Esophagus squamous epithelium (tissue), 5 donors: Measurements from ENCODE around the gene OR2V2. TPM values are rescaled to one million over a fixed set of nuclear protein-coding genes. Genes with fewer than 3 reads are reported as not detected.

ENCODE experiments used
- DNase-seq: peaks from one replicate; lab custom pipeline; 2025; lab: John Stamatoyannopoulos, UW
- H3K27ac ChIP-seq, 4 donors: fragments of 200-600 bp; sonication (generic); one replicate each; pipeline ENCODE4 v1.5.1; 2016 to 2019; ENCODE audit warnings: mild to moderate bottlenecking in 1 of 4
- H3K27me3 ChIP-seq, 4 donors: fragments of 200-600 bp; sonication (generic); 1 replicate in 3 of 4; 2 replicates in 1 of 4; pipeline versions ENCODE4 v1.5.1 to v1.6.0; 2017 to 2021; ENCODE audit warnings: antibody characterized with exemption in 1 of 4
- H3K36me3 ChIP-seq, 3 donors: fragments of 200-600 bp; sonication (generic); one replicate each; pipeline ENCODE4 v1.5.1; 2016 to 2019
- H3K4me1 ChIP-seq, 3 donors: fragments of 200-600 bp; sonication (generic); one replicate each; pipeline ENCODE4 v1.5.1; 2017 to 2019
- H3K4me3 ChIP-seq, 4 donors: fragments of 200-600 bp; sonication (generic); 1 replicate in 3 of 4; 2 replicates in 1 of 4; pipeline ENCODE4 v1.5.1; 2016 to 2019; ENCODE audit warnings: mild to moderate bottlenecking in 2 of 4, moderate library complexity in 1 of 4
- H3K9me3 ChIP-seq, 3 donors: fragments of 200-600 bp; sonication (generic); one replicate each; pipeline ENCODE4 v1.5.1; 2016 to 2019
- CTCF ChIP-seq, 6 experiments: fragments of 450-650 bp in 4 of 6; fragments of 200-600 bp in 2 of 6; sonication (generic) in 2 of 6; IDR thresholded peaks; one replicate each; pipeline ENCODE4 v1.5.1; 2016 to 2019; ENCODE audit warnings: antibody characterized with exemption in 6 of 6, mild to moderate bottlenecking in 4 of 6, moderate library complexity in 4 of 6
- POLR2A ChIP-seq, 4 donors: fragments of 450-650 bp; IDR thresholded peaks; one replicate each; pipeline ENCODE4 v1.6.1; 2017; ENCODE audit warnings: antibody characterized with exemption in 4 of 4, mild to moderate bottlenecking in 4 of 4, moderate library complexity in 3 of 4
- WGBS, 2 donors: methylation state at CpG; one replicate each; pipeline ENCODE4 v1.1.5; 2018; 5-methylcytosine and 5-hydroxymethylcytosine counted together
- intact Hi-C: fragments of 100-400 bp; cut with DNase I; formaldehyde crosslinking; loops from one replicate; pipeline ENCODE4 v1.15.0; 2022
- total RNA-seq, 4 donors: library from RNA; depleted of rRNA; stranded (reverse); fragments of >200 nt; gene quantifications; one replicate each; pipeline ENCODE4 v1.1.0, GENCODE V29; 2016
- donor health status: DM: yes; HTN: yes; CAD: no.

The OR2V2 gene
- total RNA-seq, 4 donors from 2014 or later, result not detected

DNA sequence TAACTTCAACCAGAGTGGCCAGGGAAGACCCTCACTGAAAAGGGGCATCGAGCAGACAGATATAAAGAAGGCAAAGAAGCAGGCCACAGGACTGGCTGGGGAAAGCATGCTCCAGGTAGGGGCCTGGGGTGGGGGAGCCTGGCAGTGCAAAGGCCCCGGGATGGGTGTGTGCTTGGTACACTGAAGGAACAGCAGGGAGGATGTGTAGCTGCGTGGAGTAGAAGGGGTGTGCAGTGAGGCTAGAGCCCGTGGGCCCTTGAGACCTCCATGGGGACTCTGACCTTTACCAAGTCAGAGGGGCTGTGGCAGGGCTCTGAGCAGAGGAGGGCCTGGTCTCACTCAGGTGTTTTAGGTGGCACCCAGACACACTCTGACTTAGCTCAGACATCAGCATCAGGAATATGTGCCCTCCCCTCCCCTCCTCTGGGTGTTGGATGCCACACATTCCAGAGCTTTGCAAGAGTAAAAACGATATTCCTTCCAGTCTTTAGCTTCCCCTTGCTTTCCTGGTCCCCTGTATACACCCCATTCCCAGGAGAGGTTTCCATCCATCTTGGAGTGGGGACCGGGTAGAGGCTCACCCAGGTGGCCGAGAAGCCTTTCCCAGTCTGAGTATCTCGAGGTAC is 50.1 kb downstream of the OR2V2 start:
- H3K27ac ChIP-seq, result no peak overlapping the region
- no peaks in the 10 kb centered on the region for H3K9me3 ChIP-seq
- no peak overlapping the region for H3K4me3 ChIP-seq
- no peak for DNase-seq
- peaks cover 0 to 68% (median 4%) of the 10 kb centered on the region in 3 donors for H3K36me3 ChIP-seq
- 71 to 75% methylated on average over 7 of the region's 8 CpGs for WGBS, 2 donors
- intact Hi-C loops, result no loop called here
- H3K27me3 ChIP-seq, result no peaks in the 10 kb centered on the region
- H3K4me1 ChIP-seq, result peaks cover 0 to 15% (median 4%) of the 10 kb centered on the region in 3 donors
- TF ChIP-seq POLR2A (IDR thresholded peaks at IDR 0.05), result no peak
- no peak for TF ChIP-seq CTCF (IDR thresholded peaks at IDR 0.05)

GRCh38 chr5:181198106-181198685 is 50.8 kb downstream of the OR2V2 start:
- intact Hi-C loops, result no loop called here
- Histone ChIP-seq H3K27ac (no peak overlapping the region), H3K4me3 (no peak overlapping the region), H3K9me3 (no peaks in the 10 kb centered on the region), H3K36me3 (peaks cover 0 to 68% (median 4%) of the 10 kb centered on the region in 3 donors), H3K27me3 (no peaks in the 10 kb centered on the region), H3K4me1 (peaks cover under 1 to 15% (median 7%) of the 10 kb centered on the region in 3 donors)
- no peak for TF ChIP-seq CTCF (IDR thresholded peaks at IDR 0.05)
- TF ChIP-seq POLR2A (IDR thresholded peaks at IDR 0.05), result no peak
- DNase-seq, result no peak
- 77 to 80% methylated on average over 10 of the region's 12 CpGs for WGBS, 2 donors

GRCh38 chr5:181198905-181199519 is 51.6 kb downstream of the OR2V2 start:
- H3K4me3 ChIP-seq, result no peak overlapping the region
- no peak for DNase-seq
- no peak overlapping the region for H3K27ac ChIP-seq
- intact Hi-C loops, result no loop called here
- no peaks in the 10 kb centered on the region for H3K27me3 ChIP-seq
- peaks cover 0 to 66% (median 4%) of the 10 kb centered on the region in 3 donors for H3K36me3 ChIP-seq
- H3K4me1 ChIP-seq, result peaks cover 6 to 23% (median 15%) of the 10 kb centered on the region in 3 donors
- TF ChIP-seq CTCF (IDR thresholded peaks at IDR 0.05), result no peak
- no peak for TF ChIP-seq POLR2A (IDR thresholded peaks at IDR 0.05)
- 74 to 75% methylated on average over 9 of the region's 9 CpGs for WGBS, 2 donors
- H3K9me3 ChIP-seq, result no peaks in the 10 kb centered on the region

GRCh38 chr5:181199881-181200638 is 52.7 kb downstream of the OR2V2 start:
- H3K9me3 ChIP-seq, result no peaks in the 10 kb centered on the region
- WGBS, 2 donors, result 80 to 91% methylated on average over 8 to 10 of the region's 12 CpGs

More at GRCh38 chr5:181199881-181200638, 52.7 kb downstream of the OR2V2 start:
- H3K36me3 ChIP-seq, result peaks cover 0 to 55% (median 4%) of the 10 kb centered on the region in 3 donors
- no peak overlapping the region for H3K27ac ChIP-seq
- H3K4me1 ChIP-seq, result peaks cover 6 to 33% (median 16%) of the 10 kb centered on the region in 3 donors
- no peaks in the 10 kb centered on the region for H3K27me3 ChIP-seq
- intact Hi-C loops, result no loop called here
- TF ChIP-seq POLR2A (IDR thresholded peaks at IDR 0.05) (no peak), CTCF (IDR thresholded peaks at IDR 0.05) (no peak)
- no peak overlapping the region for H3K4me3 ChIP-seq
- no peak for DNase-seq
